Ishikawa (cell line): ENCODE data around the gene GLRX5.

Source experiments
- CEBPB ChIP-seq: IDR thresholded peaks from 2 replicates; pipeline ENCODE4 v1.6.1; 2012
- CREB1 ChIP-seq: IDR thresholded peaks from 2 replicates; pipeline ENCODE4 v1.6.1; 2012; ENCODE audit warnings: low read depth
- EGR1 ChIP-seq: IDR thresholded peaks from 2 replicates; pipeline ENCODE4 v1.6.1; 2012
- EP300 ChIP-seq: IDR thresholded peaks from 2 replicates; pipeline ENCODE4 v1.6.1; 2012; ENCODE audit warnings: borderline replicate concordance
- FOXM1 ChIP-seq: IDR thresholded peaks from 2 replicates; pipeline ENCODE4 v1.6.1; 2012; ENCODE audit warnings: low read depth, borderline replicate concordance
- NFIC ChIP-seq: IDR thresholded peaks from 2 replicates; pipeline ENCODE4 v1.6.1; 2012
- RAD21 ChIP-seq: IDR thresholded peaks from 2 replicates; pipeline ENCODE4 v1.6.1; 2012; ENCODE audit warnings: low read depth
- TAF1 ChIP-seq: IDR thresholded peaks from 2 replicates; pipeline ENCODE4 v1.6.1; 2012; ENCODE audit warnings: low read depth, mild to moderate bottlenecking
- TCF12 ChIP-seq: IDR thresholded peaks from 2 replicates; pipeline ENCODE4 v1.6.1; 2012; ENCODE audit warnings: low read depth
- TEAD4 ChIP-seq: IDR thresholded peaks from 2 replicates; pipeline ENCODE4 v1.6.1; 2012
- USF1 ChIP-seq: IDR thresholded peaks from 2 replicates; pipeline ENCODE4 v1.6.1; 2012
- YY1 ChIP-seq: IDR thresholded peaks from 2 replicates; pipeline ENCODE4 v1.6.1; 2012; ENCODE audit warnings: low read depth
- ZBTB7A ChIP-seq: IDR thresholded peaks from 2 replicates; pipeline ENCODE4 v1.6.1; 2012; ENCODE audit warnings: low read depth
- TF ChIP-seq, protein P1 (sequence below): IDR thresholded peaks from 2 replicates; pipeline ENCODE4 v1.6.1; 2012
- TF ChIP-seq, protein P2 (sequence below): IDR thresholded peaks from 2 replicates; pipeline ENCODE4 v1.6.1; 2012; ENCODE audit warnings: low read depth, mild to moderate bottlenecking

GLRX5 gene

DNA sequence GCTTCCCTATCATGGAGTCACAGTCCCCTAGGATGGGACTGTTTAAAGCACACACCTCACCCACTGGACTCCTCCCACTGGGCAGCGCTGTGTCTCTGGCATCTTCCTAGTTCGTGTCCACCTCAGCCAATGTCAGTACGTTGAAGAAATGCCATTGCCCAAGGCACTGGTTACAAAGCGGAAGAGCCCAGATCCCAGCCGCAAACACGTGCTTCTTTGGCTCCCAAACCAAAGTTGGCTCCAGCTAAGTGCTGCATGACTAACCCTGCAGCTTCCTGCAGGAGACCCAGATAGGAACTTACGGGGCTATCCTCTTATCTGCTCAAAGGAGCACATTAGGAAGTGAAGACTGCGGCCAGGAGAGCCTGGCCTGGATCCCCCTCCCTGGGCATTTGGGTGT lies 27.7 kb upstream of the GLRX5 start:
- TF ChIP-seq FOXM1 (no peak), ZBTB7A (no peak), CREB1 (no peak)

DNA sequence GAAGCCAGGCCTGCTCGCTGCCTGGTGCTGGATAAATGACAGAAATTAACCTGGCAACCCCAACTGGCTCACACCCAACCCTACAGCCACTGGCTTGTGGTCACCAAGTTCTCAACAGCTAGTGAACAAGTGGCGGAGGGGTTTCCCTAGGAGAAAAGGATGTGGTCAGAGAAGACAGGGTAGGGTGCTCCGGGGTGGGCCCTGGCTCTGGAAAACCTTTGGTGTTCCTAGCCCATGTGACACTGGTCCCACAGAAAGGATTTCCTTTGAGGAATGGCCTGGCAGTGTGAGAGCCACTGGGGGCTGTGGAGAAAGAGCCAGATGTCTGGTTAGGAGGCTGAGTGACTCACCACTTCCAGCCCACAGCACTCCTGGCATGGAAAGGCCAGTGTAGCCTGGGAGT lies 27.1 kb upstream of the GLRX5 start:
- TF ChIP-seq RAD21, result no peak
- no peak for TF ChIP-seq TEAD4
- TF ChIP-seq TCF12, result no peak
- no peak for TF ChIP-seq TAF1
- TF ChIP-seq CREB1, result no peak
- TF ChIP-seq, protein P1, sequence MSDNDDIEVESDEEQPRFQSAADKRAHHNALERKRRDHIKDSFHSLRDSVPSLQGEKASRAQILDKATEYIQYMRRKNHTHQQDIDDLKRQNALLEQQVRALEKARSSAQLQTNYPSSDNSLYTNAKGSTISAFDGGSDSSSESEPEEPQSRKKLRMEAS, result no peak
- no peak for TF ChIP-seq CEBPB
- no peak for TF ChIP-seq EGR1
- no peak for TF ChIP-seq USF1
- TF ChIP-seq YY1, result no peak
- TF ChIP-seq FOXM1, result no peak
- no peak for TF ChIP-seq NFIC
- TF ChIP-seq ZBTB7A, result no peak
- TF ChIP-seq, protein P2, sequence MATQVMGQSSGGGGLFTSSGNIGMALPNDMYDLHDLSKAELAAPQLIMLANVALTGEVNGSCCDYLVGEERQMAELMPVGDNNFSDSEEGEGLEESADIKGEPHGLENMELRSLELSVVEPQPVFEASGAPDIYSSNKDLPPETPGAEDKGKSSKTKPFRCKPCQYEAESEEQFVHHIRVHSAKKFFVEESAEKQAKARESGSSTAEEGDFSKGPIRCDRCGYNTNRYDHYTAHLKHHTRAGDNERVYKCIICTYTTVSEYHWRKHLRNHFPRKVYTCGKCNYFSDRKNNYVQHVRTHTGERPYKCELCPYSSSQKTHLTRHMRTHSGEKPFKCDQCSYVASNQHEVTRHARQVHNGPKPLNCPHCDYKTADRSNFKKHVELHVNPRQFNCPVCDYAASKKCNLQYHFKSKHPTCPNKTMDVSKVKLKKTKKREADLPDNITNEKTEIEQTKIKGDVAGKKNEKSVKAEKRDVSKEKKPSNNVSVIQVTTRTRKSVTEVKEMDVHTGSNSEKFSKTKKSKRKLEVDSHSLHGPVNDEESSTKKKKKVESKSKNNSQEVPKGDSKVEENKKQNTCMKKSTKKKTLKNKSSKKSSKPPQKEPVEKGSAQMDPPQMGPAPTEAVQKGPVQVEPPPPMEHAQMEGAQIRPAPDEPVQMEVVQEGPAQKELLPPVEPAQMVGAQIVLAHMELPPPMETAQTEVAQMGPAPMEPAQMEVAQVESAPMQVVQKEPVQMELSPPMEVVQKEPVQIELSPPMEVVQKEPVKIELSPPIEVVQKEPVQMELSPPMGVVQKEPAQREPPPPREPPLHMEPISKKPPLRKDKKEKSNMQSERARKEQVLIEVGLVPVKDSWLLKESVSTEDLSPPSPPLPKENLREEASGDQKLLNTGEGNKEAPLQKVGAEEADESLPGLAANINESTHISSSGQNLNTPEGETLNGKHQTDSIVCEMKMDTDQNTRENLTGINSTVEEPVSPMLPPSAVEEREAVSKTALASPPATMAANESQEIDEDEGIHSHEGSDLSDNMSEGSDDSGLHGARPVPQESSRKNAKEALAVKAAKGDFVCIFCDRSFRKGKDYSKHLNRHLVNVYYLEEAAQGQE, result no peak
- no peak for TF ChIP-seq EP300

DNA sequence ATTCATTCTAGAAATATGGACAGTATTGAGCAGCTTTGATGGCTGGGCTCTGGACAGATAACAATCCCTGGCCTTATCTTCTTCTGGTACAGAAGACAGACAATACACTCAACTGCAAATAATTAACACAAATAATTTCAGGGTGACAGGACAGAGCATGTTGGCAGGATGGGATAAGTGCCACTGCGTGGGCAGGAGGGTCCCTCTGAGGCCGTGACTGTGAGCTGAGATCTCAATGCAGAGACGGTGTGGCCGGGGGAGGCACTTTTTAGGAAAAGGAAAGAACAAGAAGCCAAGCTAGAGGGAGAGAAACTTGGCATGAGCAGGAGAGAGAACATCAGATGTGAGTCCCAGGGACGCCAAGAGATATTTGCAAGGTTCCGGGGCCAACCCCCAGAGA lies 26.5 kb upstream of the GLRX5 start:
- TF ChIP-seq YY1 (no peak), CREB1 (no peak), TCF12 (no peak), TAF1 (no peak), FOXM1 (no peak), TEAD4 (no peak), ZBTB7A (no peak), EGR1 (no peak), CEBPB (no peak), EP300 (no peak), USF1 (no peak), NFIC (no peak), RAD21 (no peak)
- TF ChIP-seq, protein P1, result no peak
- TF ChIP-seq, protein P2, result no peak

DNA sequence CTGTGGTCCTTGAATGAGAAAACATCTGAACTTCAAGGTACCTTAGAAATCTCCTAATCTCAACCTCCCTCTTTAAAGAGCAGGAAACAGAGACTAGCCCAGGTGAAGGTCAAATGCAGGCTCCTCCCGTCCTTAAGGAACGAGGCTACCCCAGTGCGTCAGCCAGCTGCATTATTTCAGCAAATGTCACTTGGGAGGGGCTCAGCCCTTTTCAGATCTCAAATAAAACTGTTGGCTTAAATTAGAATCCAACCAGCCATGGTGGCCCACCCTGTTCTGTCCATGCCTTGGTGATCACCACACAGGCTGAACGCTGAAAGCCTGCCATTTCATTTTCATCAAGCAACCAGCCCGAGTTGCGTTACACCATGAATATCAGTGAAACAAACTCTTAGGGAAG lies 25.4 kb upstream of the GLRX5 start:
- TF ChIP-seq NFIC (no peak), YY1 (no peak), EGR1 (no peak), RAD21 (no peak), TEAD4 (no peak), USF1 (no peak), TCF12 (no peak), ZBTB7A (no peak), EP300 (no peak), FOXM1 (no peak), TAF1 (no peak)
- TF ChIP-seq, protein P1, result no peak
- TF ChIP-seq, protein P2, result no peak
